ENCODE data around the gene KDM4B. TPM values are rescaled to one million over a fixed set of nuclear protein-coding genes. Genes with fewer than 3 reads are reported as not detected.
A peak's percentile ranks its signal among the peaks of the same experiment; 100 is the strongest.

KDM4B gene
- total and polyA plus RNA-seq, 10 of the 15 experiments (the other 5 are each of a cell fraction or from before 2014, with no cell fraction given) = 0.47 to 49.6 (median 16.2) TPM

GRCh38 chr19:5118026-5118425 is 149.1 kb downstream of the KDM4B start:
- FAIRE-seq (no peak), DNase-seq (ENCODE audit: low read depth, low spot score) (no peak), ATAC-seq (no peak)
- POLR2A ChIA-PET = no interaction called here
- in situ Hi-C loops (cut with MboI) = no loop called here
- no peaks in the 10 kb centered on the region for H4K20me1 ChIP-seq (ENCODE audit: control insufficient read depth, insufficient read depth)
- TF ChIP-seq POLR2A (IDR thresholded peaks at IDR 0.05; ENCODE audit: low read depth, low read length) (0 out of 2 replicates have a peak, but pooled peaks have one; percentile 1), ZNF207 (IDR thresholded peaks at IDR 0.05; ENCODE audit: borderline replicate concordance) (no peak)
- 96% methylated on average over 16 of the region's 16 CpGs for WGBS (ENCODE audit: insufficient coverage, insufficient replicate concordance, low lambda C conversion rate, missing lambda C conversion rate)
- no TSS peak for BruUV-seq (replicated peaks)
- RAD21 ChIA-PET (ENCODE audit: unreplicated experiment) = no interaction called here
- H3K4me2 ChIP-seq (ENCODE audit: control insufficient read depth, insufficient read depth) = no peak overlapping the region
- no peak overlapping the region for H3K4me3 ChIP-seq
- H3K9ac ChIP-seq (ENCODE audit: control insufficient read depth, insufficient read depth, low read length) = no peak overlapping the region
- CTCF ChIA-PET = no interaction called here
- H3K79me2 ChIP-seq (ENCODE audit: control insufficient read depth, insufficient read depth, low read length) = no peaks in the 10 kb centered on the region
- SMC1A ChIA-PET (ENCODE audit: uncharacterized antibody, unreplicated experiment) = no interaction called here
- no peaks in the 10 kb centered on the region; the same call in 2 of the 3 replicates for H3K9me3 ChIP-seq (replicated peaks; ENCODE audit: control insufficient read depth, insufficient read depth, low read length)
- intact Hi-C loops (cut with micrococcal nuclease; ENCODE audit: unreplicated experiment) = no loop called here
- H3K27me3 ChIP-seq (replicated peaks in 1 of 2; ENCODE audit: control insufficient read depth in 2 of 2, insufficient read depth in 2 of 2, low read length in 1 of 2) = no peaks in the 10 kb centered on the region
- H2AFZ ChIP-seq (ENCODE audit: control insufficient read depth, low read depth, low read length) = no peak overlapping the region
- no peaks in the 10 kb centered on the region for H3K4me1 ChIP-seq (ENCODE audit: control insufficient read depth, insufficient read depth, low read length)
- peaks cover 0 to 3% of the 10 kb centered on the region in 2 experiments; a peak in 3 of 4 replicates for H3K36me3 ChIP-seq (ENCODE audit: control insufficient read depth in 2 of 2, insufficient read depth in 2 of 2, low read length in 1 of 2)
- no peak overlapping the region for H3K27ac ChIP-seq (ENCODE audit: control insufficient read depth, insufficient read depth)

DNA sequence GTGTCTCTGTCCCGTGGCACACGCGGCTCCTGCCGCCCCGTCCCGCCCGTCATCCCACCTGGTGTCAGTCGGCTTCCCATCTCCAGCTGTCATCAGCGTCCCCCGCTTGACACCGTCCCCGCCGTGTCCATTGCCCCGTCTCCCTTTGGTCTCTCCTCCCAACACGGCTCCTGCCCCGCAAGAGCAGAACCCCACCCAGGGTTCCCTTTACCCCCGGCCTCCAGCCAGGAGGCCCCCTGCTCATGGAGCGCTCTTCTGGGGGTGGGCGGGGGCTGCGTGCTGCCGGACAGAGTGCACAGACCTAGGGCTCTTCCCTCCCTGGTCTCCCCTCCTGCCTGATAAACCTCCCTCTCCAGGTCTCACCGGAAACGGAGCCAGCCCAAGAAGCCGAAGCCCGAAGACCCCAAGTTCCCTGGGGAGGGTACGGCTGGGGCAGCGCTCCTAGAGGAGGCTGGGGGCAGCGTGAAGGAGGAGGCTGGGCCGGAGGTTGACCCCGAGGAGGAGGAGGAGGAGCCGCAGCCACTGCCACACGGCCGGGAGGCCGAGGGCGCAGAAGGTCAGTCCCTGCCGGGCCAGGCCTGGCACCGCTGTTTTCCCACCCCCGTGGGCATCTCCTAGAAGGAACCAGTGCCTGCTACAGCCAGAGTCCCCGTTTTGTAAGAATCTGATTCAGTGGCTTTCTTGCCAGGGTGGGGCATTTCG is 150.5 kb downstream of the KDM4B start:
- ChIA-PET SMC1A (ENCODE audit: uncharacterized antibody, unreplicated experiment) (no interaction called here), CTCF (no interaction called here), RAD21 (ENCODE audit: unreplicated experiment) (no interaction called here), POLR2A (no interaction called here)
- H3K27ac ChIP-seq (ENCODE audit: control insufficient read depth, insufficient read depth) = no peak overlapping the region
- H3K27me3 ChIP-seq (replicated peaks in 1 of 2; ENCODE audit: control insufficient read depth in 2 of 2, insufficient read depth in 2 of 2, low read length in 1 of 2) = no peaks in the 10 kb centered on the region
- H4K20me1 ChIP-seq (ENCODE audit: control insufficient read depth, insufficient read depth) = no peaks in the 10 kb centered on the region
- no peak for DNase-seq (ENCODE audit: low read depth, low spot score)
- no peak overlapping the region for H3K4me3 ChIP-seq
- no peaks in the 10 kb centered on the region for H3K4me1 ChIP-seq (ENCODE audit: control insufficient read depth, insufficient read depth, low read length)
- no peak overlapping the region for H2AFZ ChIP-seq (ENCODE audit: control insufficient read depth, low read depth, low read length)
- peaks cover 0 to 1% of the 10 kb centered on the region in 2 experiments; a peak in 2 of 4 replicates for H3K36me3 ChIP-seq (ENCODE audit: control insufficient read depth in 2 of 2, insufficient read depth in 2 of 2, low read length in 1 of 2)
- ATAC-seq = no peak
- no peaks in the 10 kb centered on the region for H3K9me3 ChIP-seq (replicated peaks; ENCODE audit: control insufficient read depth, insufficient read depth, low read length)
- BruUV-seq (replicated peaks) = no TSS peak
- intact Hi-C loops (cut with micrococcal nuclease; ENCODE audit: unreplicated experiment) (no loop called here), in situ Hi-C loops (cut with MboI) (no loop called here)
- no peak overlapping the region for H3K4me2 ChIP-seq (ENCODE audit: control insufficient read depth, insufficient read depth)
- 91% methylated on average over 38 of the region's 40 CpGs for WGBS (ENCODE audit: insufficient coverage, insufficient replicate concordance, low lambda C conversion rate, missing lambda C conversion rate)
- FAIRE-seq = no peak
- H3K9ac ChIP-seq (ENCODE audit: control insufficient read depth, insufficient read depth, low read length) = no peak overlapping the region
- no peaks in the 10 kb centered on the region for H3K79me2 ChIP-seq (ENCODE audit: control insufficient read depth, insufficient read depth, low read length)
- TF ChIP-seq JUND (IDR thresholded peaks at IDR 0.05; ENCODE audit: low read depth, low read length) (no peak), POLR2A (IDR thresholded peaks at IDR 0.05; ENCODE audit: low read depth, low read length) (0 out of 2 replicates have a peak, but pooled peaks have one; percentile 14)

Data from GM12878 (cell line).